ENCODE results near the gene PRRC2C. TPM values are rescaled to one million over a fixed set of nuclear protein-coding genes. Genes with fewer than 3 reads are reported as not detected.
A peak's percentile ranks its signal among the peaks of the same experiment; 100 is the strongest.

PRRC2C gene
- total RNA-seq, 2 donors from 2014 or later: 284 to 286 TPM

DNA sequence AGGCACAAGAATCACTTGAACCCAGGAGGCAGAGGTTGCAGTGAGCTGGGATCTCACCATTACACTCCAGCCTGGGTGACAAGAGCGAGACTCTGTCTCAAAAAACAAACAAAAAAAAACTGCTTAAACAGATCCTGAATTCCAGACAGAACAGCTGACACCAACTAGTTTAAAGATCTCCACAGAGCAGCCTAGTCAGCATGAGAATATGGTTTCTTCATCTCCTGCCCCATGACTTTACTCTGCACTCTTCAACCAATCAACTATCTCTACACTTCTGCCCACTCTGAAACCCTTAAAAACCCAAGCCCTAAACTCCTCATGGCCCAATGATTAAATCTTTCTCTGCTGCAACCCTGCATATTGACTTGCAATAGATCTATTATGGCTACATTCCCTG is 7.5 kb upstream of the PRRC2C start:
- ATAC-seq (replicated peaks in 1 of 2): no peak
- H3K27me3 Mint-ChIP-seq (ENCODE audit: low read depth): no peaks in the 10 kb centered on the region

DNA sequence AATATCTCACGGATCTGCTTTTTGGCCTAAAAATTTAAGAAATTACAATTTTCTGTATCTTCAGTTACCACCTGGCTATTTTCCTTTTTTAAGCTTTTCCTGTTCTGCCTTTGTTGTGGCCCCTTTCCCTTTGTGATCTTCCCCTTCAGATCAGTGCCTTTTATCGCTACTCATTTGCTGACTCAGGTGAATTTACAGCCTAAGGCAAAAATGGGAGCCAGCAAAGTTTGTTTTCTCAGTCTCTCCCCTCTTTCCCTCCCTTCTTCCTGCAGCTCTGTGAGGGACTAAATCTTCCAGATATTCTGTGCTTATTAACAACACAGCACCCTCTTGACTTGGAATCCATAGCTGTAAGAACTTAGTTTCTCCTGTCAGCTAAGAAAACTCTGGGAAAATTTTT is 5.3 kb upstream of the PRRC2C start:
- no peaks in the 10 kb centered on the region for H3K9me3 Mint-ChIP-seq
- no peaks in the 10 kb centered on the region for H3K36me3 Mint-ChIP-seq (ENCODE audit: insufficient read depth in 2 of 2)
- peaks cover 7% of the 10 kb centered on the region for H3K4me1 Mint-ChIP-seq (ENCODE audit: low read depth)
- no peak overlapping the region for H3K27ac Mint-ChIP-seq
- DNase-seq: no peak
- ATAC-seq (replicated peaks in 1 of 2): no peak
- no peaks in the 10 kb centered on the region for H3K27me3 Mint-ChIP-seq (ENCODE audit: low read depth)
- no peak overlapping the region for H3K4me3 Mint-ChIP-seq

More for the DNA sequence above, 7.5 kb upstream of the PRRC2C start:
- DNase-seq: no peak
- Mint-ChIP-seq H3K27ac (no peak overlapping the region), H3K4me3 (no peak overlapping the region), H3K9me3 (no peaks in the 10 kb centered on the region), H3K4me1 (ENCODE audit: low read depth) (no peaks in the 10 kb centered on the region), H3K36me3 (ENCODE audit: insufficient read depth in 2 of 2) (no peaks in the 10 kb centered on the region)

DNA sequence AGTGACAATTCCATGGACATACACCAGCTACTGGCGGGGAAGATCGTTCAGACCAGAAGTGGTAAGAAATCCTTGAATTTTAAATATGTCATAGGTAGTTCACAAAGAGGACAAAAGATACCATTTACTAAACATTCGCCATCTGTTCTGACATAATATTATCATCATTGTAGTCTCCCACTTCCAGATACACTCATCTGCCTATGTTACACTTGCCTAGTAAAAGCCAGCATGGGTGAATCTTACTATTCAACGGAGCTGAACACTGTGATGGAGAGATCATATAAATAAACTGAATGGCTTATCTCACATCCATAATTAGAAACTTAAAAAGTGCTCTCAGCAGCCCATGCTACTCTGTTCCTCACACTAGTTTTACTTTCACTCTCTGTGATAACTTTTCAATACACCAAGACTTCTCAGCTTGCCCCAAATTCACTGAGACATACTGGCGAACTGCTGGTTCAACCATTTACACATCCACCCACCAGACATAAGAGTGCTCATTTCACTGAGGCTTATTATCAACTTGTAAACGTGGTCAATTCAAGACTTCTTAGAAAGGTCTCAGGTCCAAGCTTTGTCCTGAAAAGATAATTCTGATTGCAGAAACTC is 463 bp upstream of the PRRC2C start:
- peak; percentile 48 to 62 for ATAC-seq (replicated peaks in 1 of 2)
- Mint-ChIP-seq H3K27ac (peak overlapping the region; percentile 98), H3K36me3 (ENCODE audit: insufficient read depth in 2 of 2) (peaks cover 5 to 17% of the 10 kb centered on the region in 2 donors), H3K4me3 (peak overlapping the region; percentile 97 to 98), H3K27me3 (ENCODE audit: low read depth) (no peaks in the 10 kb centered on the region), H3K4me1 (ENCODE audit: low read depth) (peaks cover 43% of the 10 kb centered on the region), H3K9me3 (no peaks in the 10 kb centered on the region)
- no peak for DNase-seq

DNA sequence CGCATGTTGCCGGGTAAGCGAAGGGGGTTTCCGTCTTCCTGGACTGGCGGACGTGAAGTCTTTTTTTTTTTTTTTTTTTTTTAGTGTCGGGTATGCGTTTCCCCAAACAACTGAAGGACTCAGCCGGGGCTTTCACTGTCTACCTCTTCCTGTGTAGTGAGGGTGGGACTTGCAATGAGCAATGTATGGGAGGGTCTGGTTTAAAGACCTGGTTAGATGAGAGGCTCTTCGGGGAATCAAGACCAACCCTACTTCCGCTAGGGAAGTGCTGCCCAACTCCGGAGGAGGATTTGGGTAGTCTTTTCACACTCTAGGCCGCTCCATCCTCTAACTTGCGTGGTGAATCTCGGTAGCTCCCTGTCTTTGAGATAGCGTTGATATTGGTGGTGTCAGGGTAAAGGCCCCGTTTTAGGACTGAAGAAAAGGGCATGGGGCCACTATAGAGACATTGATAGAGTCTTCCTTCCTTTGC is 754 bp downstream of the PRRC2C start:
- ATAC-seq (replicated peaks in 1 of 2): peak; percentile 75 to 80
- H3K27me3 Mint-ChIP-seq (ENCODE audit: low read depth): no peaks in the 10 kb centered on the region
- H3K4me3 Mint-ChIP-seq: peak overlapping the region; percentile 97 to 98
- peaks cover 9 to 23% of the 10 kb centered on the region in 2 donors for H3K36me3 Mint-ChIP-seq (ENCODE audit: insufficient read depth in 2 of 2)
- DNase-seq: peak; percentile 78 to 82
- peak overlapping the region; percentile 98 for H3K27ac Mint-ChIP-seq
- H3K9me3 Mint-ChIP-seq: no peaks in the 10 kb centered on the region
- H3K4me1 Mint-ChIP-seq (ENCODE audit: low read depth): peaks cover 54% of the 10 kb centered on the region

DNA sequence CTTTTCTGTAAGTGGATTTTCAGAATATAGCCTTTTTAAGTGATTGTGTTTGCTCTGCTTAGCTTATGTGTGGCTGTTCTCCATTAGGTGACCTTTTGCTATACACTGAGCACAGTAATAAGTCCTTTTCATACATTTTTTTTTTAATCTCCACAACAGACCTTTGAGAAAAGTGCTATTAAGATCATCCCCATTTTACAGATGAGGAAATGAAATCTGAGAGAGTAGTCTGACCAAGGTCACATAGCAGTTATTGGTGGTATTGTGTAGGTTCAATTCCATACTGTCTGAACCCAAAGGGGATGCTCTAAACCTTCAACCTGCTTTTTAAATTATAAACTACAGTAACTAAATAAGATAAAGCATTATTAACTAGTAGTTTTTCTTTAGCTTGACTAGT is 1.7 kb downstream of the PRRC2C start:
- H3K4me1 Mint-ChIP-seq (ENCODE audit: low read depth): peaks cover 61% of the 10 kb centered on the region
- H3K27ac Mint-ChIP-seq: peak overlapping the region; percentile 98

DNA sequence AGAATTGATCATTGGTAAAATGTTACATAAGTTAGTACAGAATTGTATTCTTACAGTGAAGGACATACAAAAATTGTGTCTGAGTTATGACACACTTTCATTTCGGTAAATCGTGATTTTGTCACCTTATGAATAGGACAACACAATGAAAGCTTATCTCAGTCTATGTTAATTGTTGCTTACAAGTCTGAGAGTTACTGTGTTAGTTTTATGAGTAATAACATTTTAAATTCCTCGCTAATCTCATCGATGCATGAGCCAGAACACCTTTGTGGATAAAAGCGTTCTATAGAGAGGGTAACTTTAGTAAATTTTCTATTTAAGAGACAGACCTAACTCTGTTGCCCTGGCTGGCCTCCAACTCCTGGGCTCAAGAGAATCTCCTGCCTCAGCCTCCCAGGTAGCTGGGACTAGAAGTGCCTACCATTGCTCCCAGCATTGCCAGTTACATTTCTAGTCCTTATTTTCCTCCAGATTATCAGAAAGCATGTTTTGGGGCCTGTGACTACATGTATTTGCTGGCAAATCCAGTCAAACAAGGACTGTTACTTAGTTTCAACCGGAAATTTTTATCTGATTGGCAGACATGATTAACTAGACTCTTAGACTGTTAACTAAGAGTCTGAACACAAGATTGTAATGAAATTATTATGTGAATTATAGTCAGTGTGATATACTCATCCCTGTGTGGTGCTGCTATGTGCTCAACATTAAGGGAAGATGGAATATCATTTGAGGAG is 3.0 kb downstream of the PRRC2C start:
- peaks cover 11 to 33% of the 10 kb centered on the region in 2 donors for H3K36me3 Mint-ChIP-seq (ENCODE audit: insufficient read depth in 2 of 2)

More for the DNA sequence above, 1.7 kb downstream of the PRRC2C start:
- DNase-seq (no peak), ATAC-seq (replicated peaks in 1 of 2) (no peak)
- Mint-ChIP-seq H3K36me3 (ENCODE audit: insufficient read depth in 2 of 2) (peaks cover 9 to 29% of the 10 kb centered on the region in 2 donors), H3K4me3 (peak overlapping the region; percentile 97 to 98), H3K27me3 (ENCODE audit: low read depth) (no peaks in the 10 kb centered on the region), H3K9me3 (no peaks in the 10 kb centered on the region)

DNA sequence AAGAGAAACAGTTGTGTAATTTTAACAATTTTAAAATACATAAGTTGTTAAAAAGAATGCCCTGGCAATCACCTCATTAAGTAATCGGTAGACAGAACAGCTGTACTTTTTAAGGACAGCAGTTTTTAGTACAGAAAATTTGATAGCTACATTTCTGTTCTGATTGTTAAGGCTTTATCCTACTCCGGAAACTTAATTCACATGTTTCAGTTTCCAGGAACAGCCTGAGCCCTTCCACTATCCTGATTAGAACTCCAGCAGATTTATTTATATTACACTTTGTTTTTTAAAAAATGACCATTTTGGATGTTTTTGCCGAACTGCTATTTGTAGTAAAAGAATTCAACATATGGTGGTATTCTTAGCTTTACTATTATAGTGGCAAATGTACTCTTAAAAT is 8.7 kb downstream of the PRRC2C start:
- H3K4me3 Mint-ChIP-seq: peak overlapping the region in 1 of 2 donors; percentile 45
- no peaks in the 10 kb centered on the region for H3K27me3 Mint-ChIP-seq (ENCODE audit: low read depth)

More for the DNA sequence above, 3.0 kb downstream of the PRRC2C start:
- Mint-ChIP-seq H3K4me3 (peak overlapping the region; percentile 97 to 98), H3K4me1 (ENCODE audit: low read depth) (peaks cover 72% of the 10 kb centered on the region), H3K27ac (peak overlapping the region; percentile 98), H3K9me3 (no peaks in the 10 kb centered on the region), H3K27me3 (ENCODE audit: low read depth) (no peaks in the 10 kb centered on the region)
- ATAC-seq (replicated peaks in 1 of 2) (no peak), DNase-seq (no peak)

DNA sequence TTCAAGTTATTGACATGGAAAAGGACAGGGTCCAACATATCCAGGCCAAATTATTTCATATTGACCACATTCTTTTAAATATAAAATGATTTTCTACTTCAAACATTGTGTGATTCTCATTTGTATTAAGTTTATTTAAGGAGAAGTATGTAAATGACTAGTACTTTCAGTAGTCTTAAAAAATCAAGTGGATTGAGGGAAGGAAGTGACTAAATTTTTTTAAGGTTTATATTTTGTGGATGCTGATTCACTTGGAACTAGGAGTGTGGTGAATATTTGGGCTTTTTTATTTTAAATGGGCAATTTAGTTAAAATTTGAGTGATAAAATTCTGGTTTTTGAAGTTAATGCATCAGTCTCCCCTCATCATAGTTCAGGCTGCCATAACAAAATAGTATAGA is 10.1 kb downstream of the PRRC2C start:
- H3K36me3 Mint-ChIP-seq (ENCODE audit: insufficient read depth in 2 of 2): peaks cover 8 to 30% of the 10 kb centered on the region in 2 donors
- no peaks in the 10 kb centered on the region for H3K27me3 Mint-ChIP-seq (ENCODE audit: low read depth)
- H3K27ac Mint-ChIP-seq: peak overlapping the region; percentile 54
- no peak for ATAC-seq (replicated peaks in 1 of 2)
- peaks cover 86% of the 10 kb centered on the region for H3K4me1 Mint-ChIP-seq (ENCODE audit: low read depth)
- H3K9me3 Mint-ChIP-seq: no peaks in the 10 kb centered on the region
- DNase-seq: no peak
- peak overlapping the region in 1 of 2 donors; percentile 16 for H3K4me3 Mint-ChIP-seq

More for the DNA sequence above, 8.7 kb downstream of the PRRC2C start:
- H3K36me3 Mint-ChIP-seq (ENCODE audit: insufficient read depth in 2 of 2): peaks cover 7 to 31% of the 10 kb centered on the region in 2 donors
- DNase-seq (no peak), ATAC-seq (replicated peaks in 1 of 2) (no peak)
- no peaks in the 10 kb centered on the region for H3K9me3 Mint-ChIP-seq
- H3K4me1 Mint-ChIP-seq (ENCODE audit: low read depth): peaks cover 86% of the 10 kb centered on the region
- H3K27ac Mint-ChIP-seq: no peak overlapping the region

DNA sequence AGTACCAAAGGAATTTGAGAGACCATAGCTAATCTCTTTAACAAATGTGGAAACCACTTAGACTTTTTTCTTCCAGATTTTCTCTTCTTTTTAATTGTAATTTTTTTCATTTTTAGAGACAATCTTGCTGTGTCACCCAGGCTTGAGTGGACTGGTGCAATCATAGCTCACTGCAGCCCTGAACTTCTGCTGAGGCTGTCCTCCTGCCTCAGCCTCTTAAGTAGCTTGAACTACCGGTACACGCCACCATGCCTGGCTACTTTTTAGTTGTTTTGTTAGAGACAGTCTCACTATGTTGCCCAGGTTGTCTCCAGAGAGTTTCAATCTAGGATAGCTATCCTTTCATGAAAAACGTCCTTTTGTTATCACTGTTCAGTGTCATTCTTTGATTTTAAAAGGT is 15.0 kb downstream of the PRRC2C start:
- H3K4me1 Mint-ChIP-seq (ENCODE audit: low read depth): peaks cover 93% of the 10 kb centered on the region
- peak overlapping the region in 1 of 2 donors; percentile 71 for H3K4me3 Mint-ChIP-seq
- H3K27me3 Mint-ChIP-seq (ENCODE audit: low read depth): no peaks in the 10 kb centered on the region
- DNase-seq: no peak
- peaks cover 0 to 2% of the 10 kb centered on the region in 2 donors for H3K9me3 Mint-ChIP-seq
- peak overlapping the region; percentile 33 for H3K27ac Mint-ChIP-seq
- peaks cover 8 to 42% of the 10 kb centered on the region in 2 donors for H3K36me3 Mint-ChIP-seq (ENCODE audit: insufficient read depth in 2 of 2)
- no peak for ATAC-seq (replicated peaks in 1 of 2)

DNA sequence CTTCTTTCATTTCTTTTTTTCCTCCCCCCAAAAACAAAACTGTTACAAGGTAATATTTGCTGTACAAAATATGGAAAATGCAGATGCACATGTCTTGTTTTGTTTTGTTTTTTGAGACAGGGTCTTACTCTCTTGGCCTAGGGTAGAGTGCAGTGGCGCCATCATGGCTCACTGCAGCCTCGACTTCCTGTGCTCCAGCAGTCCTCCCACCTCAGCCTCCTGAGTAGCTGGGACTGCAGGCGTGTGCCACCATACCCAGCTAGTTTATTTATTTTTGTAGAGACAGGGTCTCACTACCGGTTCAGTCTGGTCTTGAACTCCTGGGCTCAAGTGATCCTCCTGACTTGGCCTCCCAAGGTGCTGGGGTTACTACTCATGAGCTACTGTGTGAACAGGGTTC is 15.5 kb downstream of the PRRC2C start:
- peaks cover 93% of the 10 kb centered on the region for H3K4me1 Mint-ChIP-seq (ENCODE audit: low read depth)
- no peak for DNase-seq
- no peaks in the 10 kb centered on the region for H3K27me3 Mint-ChIP-seq (ENCODE audit: low read depth)
- peak in 1 of 2 donors; percentile 4 for ATAC-seq (replicated peaks in 1 of 2)
- peak overlapping the region; percentile 30 for H3K27ac Mint-ChIP-seq
- H3K4me3 Mint-ChIP-seq: peak overlapping the region; percentile 43 to 71
- peaks cover 8 to 38% of the 10 kb centered on the region in 2 donors for H3K36me3 Mint-ChIP-seq (ENCODE audit: insufficient read depth in 2 of 2)
- H3K9me3 Mint-ChIP-seq: peaks cover 0 to 2% of the 10 kb centered on the region in 2 donors

DNA sequence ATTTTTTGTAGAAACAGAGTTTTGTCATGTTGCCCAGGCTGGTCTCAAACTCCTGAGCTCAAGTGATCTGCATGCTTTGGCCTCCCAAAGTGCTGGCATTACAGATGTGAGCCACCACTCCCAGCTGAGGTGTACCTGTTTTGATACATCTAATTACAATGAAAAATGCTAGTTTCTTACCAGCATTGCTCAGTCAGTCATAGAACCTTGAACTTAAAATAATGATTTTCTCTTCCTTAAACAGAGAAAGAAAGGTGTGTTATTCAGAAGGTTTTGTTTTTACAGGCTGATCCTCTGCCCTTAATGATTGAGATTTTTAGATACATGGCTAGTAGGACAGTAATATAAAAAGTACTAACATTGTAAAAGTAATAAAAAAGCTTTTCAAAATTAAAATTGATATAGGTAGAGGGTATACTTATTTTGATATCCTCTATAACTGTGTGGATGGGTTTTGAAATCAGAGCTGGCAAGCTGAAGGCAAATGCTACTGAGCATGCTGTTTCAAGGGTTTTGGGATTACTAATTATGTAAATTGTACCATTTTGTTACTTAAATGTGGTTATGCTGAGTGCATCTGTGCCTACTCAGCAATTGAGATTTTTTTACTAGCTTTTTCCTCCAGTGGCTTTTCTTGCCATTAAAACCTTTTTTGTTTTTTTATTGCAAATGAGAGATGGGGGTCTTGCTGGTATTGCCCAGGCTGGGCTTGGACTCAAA is 16.1 kb downstream of the PRRC2C start:
- Mint-ChIP-seq H3K9me3 (peaks cover 0 to 2% of the 10 kb centered on the region in 2 donors), H3K27ac (peak overlapping the region; percentile 82), H3K27me3 (ENCODE audit: low read depth) (no peaks in the 10 kb centered on the region), H3K36me3 (ENCODE audit: insufficient read depth in 2 of 2) (peaks cover 8 to 37% of the 10 kb centered on the region in 2 donors), H3K4me3 (peak overlapping the region; percentile 43 to 71), H3K4me1 (ENCODE audit: low read depth) (peaks cover 94% of the 10 kb centered on the region)
- DNase-seq: no peak
- ATAC-seq (replicated peaks in 1 of 2): peak; percentile 85 to 86

DNA sequence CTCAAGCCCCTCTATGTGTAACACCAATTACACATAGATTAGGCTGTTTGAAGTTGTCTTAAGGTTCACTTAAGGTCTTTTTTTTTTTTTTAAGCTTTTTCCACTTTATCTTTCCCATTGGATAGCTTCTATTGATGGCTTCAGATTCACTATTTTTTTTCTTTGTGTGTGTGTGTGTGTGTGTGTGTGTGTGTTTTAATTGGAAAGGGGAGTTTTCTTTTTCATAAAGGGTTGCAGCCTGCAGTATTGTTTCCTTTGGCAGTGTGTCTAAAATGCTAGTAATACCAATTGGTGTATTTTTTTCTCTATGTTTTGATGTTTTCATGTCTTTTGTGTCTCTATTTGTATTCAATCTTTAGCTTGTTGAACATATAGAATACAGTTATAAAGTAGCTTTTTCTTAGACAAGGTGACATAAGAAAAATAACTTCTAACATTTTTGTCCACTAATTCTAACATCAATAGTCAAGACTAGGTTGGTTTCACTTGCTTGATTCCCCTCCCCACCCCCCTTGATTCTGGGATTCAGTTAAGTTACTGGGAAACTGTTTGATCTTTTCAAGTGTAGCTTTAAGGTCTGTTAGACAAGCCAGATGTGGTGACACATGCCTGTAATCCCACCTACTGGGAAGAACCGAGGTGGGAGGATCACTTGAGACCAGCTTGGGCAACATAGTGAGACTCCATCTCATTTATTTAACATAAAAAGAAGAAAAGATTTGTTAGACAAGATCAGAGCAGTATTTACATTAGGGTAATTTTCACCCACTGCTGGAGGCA is 21.4 kb downstream of the PRRC2C start:
- DNase-seq (no peak), ATAC-seq (replicated peaks in 1 of 2) (peak in 1 of 2 donors; percentile 30)
- Mint-ChIP-seq H3K27ac (peak overlapping the region; percentile 97), H3K36me3 (ENCODE audit: insufficient read depth in 2 of 2) (peaks cover 4 to 19% of the 10 kb centered on the region in 2 donors), H3K4me1 (ENCODE audit: low read depth) (peaks cover 98% of the 10 kb centered on the region), H3K9me3 (peaks cover 0 to 2% of the 10 kb centered on the region in 2 donors), H3K27me3 (ENCODE audit: low read depth) (no peaks in the 10 kb centered on the region), H3K4me3 (peak overlapping the region; percentile 41 to 83)

Measured in activated T-cell treated with anti-CD3 and anti-CD28 coated beads, Interleukin-2, amount 50 U/mL, for 72 hours (primary cell).